K562 (cell line): ENCODE data around the gene GPX7. TPM values are rescaled to one million over a fixed set of nuclear protein-coding genes. Genes with fewer than 3 reads are reported as not detected.

Experiments used
- DDX20 ChIP-seq: fragments of 450-650 bp; IDR thresholded peaks from 2 replicates; pipeline ENCODE4 v1.6.1; 2016; ENCODE audit warnings: missing genetic modification characterization, low read depth, mild to moderate bottlenecking, missing compliant biosample characterization, moderate library complexity
- ETV1 ChIP-seq: fragments of 450-650 bp; conservative IDR thresholded peaks from 2 replicates; pipeline ENCODE4 v1.6.1; 2016; ENCODE audit warnings: missing genetic modification characterization, control low read depth, low read depth, missing compliant biosample characterization
- GATAD2B ChIP-seq: fragments of 450-650 bp; IDR thresholded peaks from 2 replicates; pipeline ENCODE4 v1.6.1; 2017; ENCODE audit warnings: mild to moderate bottlenecking, borderline replicate concordance
- NR4A1 ChIP-seq, 2 experiments: fragments of 250-450 bp in 1 of 2; fragments of 450-650 bp in 1 of 2; sonication (Bioruptor Pico) in 1 of 2; IDR thresholded peaks; 2 replicates each; pipeline versions ENCODE4 v1.4.0 to v1.6.1; 2016 to 2020; ENCODE audit warnings: mild to moderate bottlenecking in 2 of 2, missing compliant biosample characterization in 1 of 2, missing genetic modification characterization in 1 of 2, moderate library complexity in 1 of 2
- PTTG1 ChIP-seq: fragments of 450-650 bp; IDR thresholded peaks from 2 replicates; pipeline ENCODE4 v1.6.1; 2016; ENCODE audit warnings: low read depth, mild to moderate bottlenecking, missing genetic modification characterization, missing compliant biosample characterization
- SRSF3 ChIP-seq: fragments of 200-400 bp; formaldehyde crosslinking; IDR thresholded peaks from 2 replicates; pipeline ENCODE4 v1.6.1; 2016; ENCODE audit warnings: mild to moderate bottlenecking, low read length, moderate library complexity; ENCODE audit not compliant: insufficient read depth
- TEAD1 ChIP-seq, 2 experiments: fragments of 450-650 bp in 1 of 2; sonication (generic) in 1 of 2; formaldehyde crosslinking; IDR thresholded peaks; 2 replicates each; pipeline versions ENCODE4 v1.4.0 to v1.8.0; 2020 to 2022; ENCODE audit warnings: mild to moderate bottlenecking in 2 of 2, missing genetic modification reagents in 1 of 2
- TOE1 ChIP-seq, 2 experiments: fragments of 450-650 bp in 1 of 2; sonication (generic) in 1 of 2; formaldehyde crosslinking in 1 of 2; IDR thresholded peaks; 2 replicates each; pipeline versions ENCODE4 v1.7.1 to v1.8.0; 2016 to 2022; ENCODE audit warnings: borderline replicate concordance in 2 of 2, mild to moderate bottlenecking in 2 of 2, antibody characterized with exemption in 1 of 2, inconsistent platforms in 1 of 2, low read depth in 1 of 2, missing genetic modification reagents in 1 of 2, moderate library complexity in 1 of 2
- ZFX ChIP-seq: sonication (generic); formaldehyde crosslinking; IDR thresholded peaks from 2 replicates; pipeline ENCODE4 v1.8.0; 2022; ENCODE audit warnings: mild to moderate bottlenecking, missing genetic modification reagents, moderate library complexity
- ZNF384 ChIP-seq: IDR thresholded peaks from 2 replicates; pipeline ENCODE4 v1.6.1; 2012; ENCODE audit warnings: low read depth, low read length, improper control_type of control experiment
- ZNF766 ChIP-seq: fragments of 200-800 bp; sonication (Bioruptor generic); conservative IDR thresholded peaks from 2 replicates; pipeline ENCODE4 v1.6.1; 2016; ENCODE audit warnings: missing genetic modification characterization, missing compliant biosample characterization
- polyA plus RNA-seq, 8 experiments: library from polyadenylated mRNA; depleted of rRNA in 4 of 8; stranded (reverse) in 5 of 8; unstranded in 3 of 8; fragments of >200 nt; fragmentation: Nextera tagmentation in 2 of 8; fragmentation: Illumina TruSeq in 1 of 8; extraction: Ambion mirVana in 2 of 8; extraction: Trizol in 1 of 8; gene quantifications; 2 replicates each; pipeline versions ENCODE4 v1.2.1 to v1.2.3, GENCODE V29; 2011 to 2014; ENCODE audit warnings: inconsistent platforms in 1 of 8, missing spikeins in 1 of 8
- total RNA-seq, 7 experiments: library from RNA; depleted of rRNA in 6 of 7; stranded (reverse); fragments of >200 nt in 6 of 7; fragmentation: Illumina TruSeq in 2 of 7; extraction: Trizol in 2 of 7; gene quantifications; 2 replicates each; pipeline versions ENCODE4 v1.2.1 to v1.2.3, GENCODE V29; 2011 to 2021; ENCODE audit warnings: low replicate concordance in 1 of 7
- TF ChIP-seq, protein P1 (sequence below): sonication (generic); formaldehyde crosslinking; IDR thresholded peaks from 2 replicates; pipeline ENCODE4 v1.8.0; 2022; ENCODE audit warnings: mild to moderate bottlenecking, missing genetic modification reagents
- TF ChIP-seq, protein P2 (sequence below): fragments of 450-650 bp; conservative IDR thresholded peaks from 2 replicates; pipeline ENCODE4 v1.6.1; 2016; ENCODE audit warnings: missing genetic modification characterization, low read depth, mild to moderate bottlenecking, control low read depth, missing compliant biosample characterization
- TF ChIP-seq, protein P3 (sequence below): fragments of 250-450 bp; sonication (Bioruptor Pico); IDR thresholded peaks from 2 replicates; pipeline ENCODE4 v1.4.0; 2020; ENCODE audit warnings: borderline replicate concordance
- TF ChIP-seq, protein P4 (sequence below): fragments of 450-650 bp; formaldehyde crosslinking; IDR thresholded peaks from 2 replicates; pipeline ENCODE4 v1.4.0; 2020; ENCODE audit warnings: mild to moderate bottlenecking, moderate library complexity
- TF ChIP-seq, protein P5 (sequence below): fragments of 450-650 bp; IDR thresholded peaks from 2 replicates; pipeline ENCODE4 v1.6.1; 2016; ENCODE audit warnings: missing biosample characterization, missing genetic modification characterization

The GPX7 gene
- total and polyA plus RNA-seq, 9 of the 15 experiments (the other 6 are each of a cell fraction or from before 2014, with no cell fraction given), result 0.08 TPM; not detected in 8

DNA sequence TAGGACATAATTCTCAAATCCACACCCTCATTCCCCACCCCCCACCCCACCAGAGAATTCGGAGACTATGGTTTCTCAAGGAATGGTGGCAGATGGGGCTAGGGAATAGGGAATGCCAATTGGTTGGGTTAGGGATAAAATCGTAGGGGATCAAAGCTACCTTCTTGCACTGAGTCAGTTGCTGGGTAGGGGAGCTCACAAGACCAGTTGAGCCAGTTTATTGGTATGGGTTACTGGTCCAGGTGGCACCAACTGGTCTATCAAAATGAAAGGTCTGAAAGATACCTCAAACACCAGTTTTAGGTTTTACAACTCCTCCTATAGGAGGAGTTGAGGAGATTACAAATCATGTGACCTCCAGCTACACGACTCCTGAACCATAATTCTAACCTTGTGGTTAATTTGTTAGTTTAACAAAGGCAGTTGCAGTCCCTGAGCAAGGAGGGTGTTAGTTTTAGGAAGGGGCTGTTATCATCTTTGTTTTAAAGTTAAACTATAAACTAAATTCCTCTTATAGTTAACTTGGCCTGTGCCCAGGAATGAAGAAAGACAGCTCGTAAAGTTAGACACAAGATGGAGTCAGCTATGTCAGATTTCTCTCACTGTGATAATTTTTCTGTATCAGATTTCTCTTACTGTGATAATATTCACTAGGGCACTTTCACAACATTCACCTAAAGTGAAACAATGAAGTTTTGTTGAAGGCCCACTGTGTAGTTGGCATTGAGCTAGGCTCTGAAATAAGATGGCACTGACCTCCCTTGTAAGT, 33.3 kb downstream of the GPX7 start (continued):
- no peak for TF ChIP-seq GATAD2B
- TF ChIP-seq TEAD1 (CRISPR knock-in tag; IDR thresholded peaks at IDR 0.05), result peak in 1 of 2 experiments; percentile 67; a peak in 1 of 4 replicates
- TF ChIP-seq, protein P1, sequence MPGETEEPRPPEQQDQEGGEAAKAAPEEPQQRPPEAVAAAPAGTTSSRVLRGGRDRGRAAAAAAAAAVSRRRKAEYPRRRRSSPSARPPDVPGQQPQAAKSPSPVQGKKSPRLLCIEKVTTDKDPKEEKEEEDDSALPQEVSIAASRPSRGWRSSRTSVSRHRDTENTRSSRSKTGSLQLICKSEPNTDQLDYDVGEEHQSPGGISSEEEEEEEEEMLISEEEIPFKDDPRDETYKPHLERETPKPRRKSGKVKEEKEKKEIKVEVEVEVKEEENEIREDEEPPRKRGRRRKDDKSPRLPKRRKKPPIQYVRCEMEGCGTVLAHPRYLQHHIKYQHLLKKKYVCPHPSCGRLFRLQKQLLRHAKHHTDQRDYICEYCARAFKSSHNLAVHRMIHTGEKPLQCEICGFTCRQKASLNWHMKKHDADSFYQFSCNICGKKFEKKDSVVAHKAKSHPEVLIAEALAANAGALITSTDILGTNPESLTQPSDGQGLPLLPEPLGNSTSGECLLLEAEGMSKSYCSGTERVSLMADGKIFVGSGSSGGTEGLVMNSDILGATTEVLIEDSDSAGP, result no peak
- peak; percentile 63 for TF ChIP-seq ZNF766 (CRISPR knock-in tag)
- no peak for TF ChIP-seq ZFX (CRISPR knock-in tag)
- TF ChIP-seq, protein P2, sequence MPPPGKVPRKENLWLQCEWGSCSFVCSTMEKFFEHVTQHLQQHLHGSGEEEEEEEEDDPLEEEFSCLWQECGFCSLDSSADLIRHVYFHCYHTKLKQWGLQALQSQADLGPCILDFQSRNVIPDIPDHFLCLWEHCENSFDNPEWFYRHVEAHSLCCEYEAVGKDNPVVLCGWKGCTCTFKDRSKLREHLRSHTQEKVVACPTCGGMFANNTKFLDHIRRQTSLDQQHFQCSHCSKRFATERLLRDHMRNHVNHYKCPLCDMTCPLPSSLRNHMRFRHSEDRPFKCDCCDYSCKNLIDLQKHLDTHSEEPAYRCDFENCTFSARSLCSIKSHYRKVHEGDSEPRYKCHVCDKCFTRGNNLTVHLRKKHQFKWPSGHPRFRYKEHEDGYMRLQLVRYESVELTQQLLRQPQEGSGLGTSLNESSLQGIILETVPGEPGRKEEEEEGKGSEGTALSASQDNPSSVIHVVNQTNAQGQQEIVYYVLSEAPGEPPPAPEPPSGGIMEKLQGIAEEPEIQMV (tag), result 0 out of 2 replicates have a peak, but pooled peaks have one; percentile 30
- peak; percentile 88 for TF ChIP-seq PTTG1 (tag)
- TF ChIP-seq, protein P3, sequence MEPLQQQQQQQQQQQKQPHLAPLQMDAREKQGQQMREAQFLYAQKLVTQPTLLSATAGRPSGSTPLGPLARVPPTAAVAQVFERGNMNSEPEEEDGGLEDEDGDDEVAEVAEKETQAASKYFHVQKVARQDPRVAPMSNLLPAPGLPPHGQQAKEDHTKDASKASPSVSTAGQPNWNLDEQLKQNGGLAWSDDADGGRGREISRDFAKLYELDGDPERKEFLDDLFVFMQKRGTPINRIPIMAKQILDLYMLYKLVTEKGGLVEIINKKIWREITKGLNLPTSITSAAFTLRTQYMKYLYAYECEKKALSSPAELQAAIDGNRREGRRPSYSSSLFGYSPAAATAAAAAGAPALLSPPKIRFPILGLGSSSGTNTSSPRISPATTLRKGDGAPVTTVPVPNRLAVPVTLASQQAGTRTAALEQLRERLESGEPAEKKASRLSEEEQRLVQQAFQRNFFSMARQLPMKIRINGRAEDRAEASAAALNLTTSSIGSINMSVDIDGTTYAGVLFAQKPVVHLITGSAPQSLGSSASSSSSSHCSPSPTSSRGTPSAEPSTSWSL (CRISPR knock-in tag), result no peak
- TF ChIP-seq, protein P4, sequence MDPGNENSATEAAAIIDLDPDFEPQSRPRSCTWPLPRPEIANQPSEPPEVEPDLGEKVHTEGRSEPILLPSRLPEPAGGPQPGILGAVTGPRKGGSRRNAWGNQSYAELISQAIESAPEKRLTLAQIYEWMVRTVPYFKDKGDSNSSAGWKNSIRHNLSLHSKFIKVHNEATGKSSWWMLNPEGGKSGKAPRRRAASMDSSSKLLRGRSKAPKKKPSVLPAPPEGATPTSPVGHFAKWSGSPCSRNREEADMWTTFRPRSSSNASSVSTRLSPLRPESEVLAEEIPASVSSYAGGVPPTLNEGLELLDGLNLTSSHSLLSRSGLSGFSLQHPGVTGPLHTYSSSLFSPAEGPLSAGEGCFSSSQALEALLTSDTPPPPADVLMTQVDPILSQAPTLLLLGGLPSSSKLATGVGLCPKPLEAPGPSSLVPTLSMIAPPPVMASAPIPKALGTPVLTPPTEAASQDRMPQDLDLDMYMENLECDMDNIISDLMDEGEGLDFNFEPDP (CRISPR knock-in tag), result no peak
- TF ChIP-seq SRSF3, result no peak
- TF ChIP-seq, protein P5, sequence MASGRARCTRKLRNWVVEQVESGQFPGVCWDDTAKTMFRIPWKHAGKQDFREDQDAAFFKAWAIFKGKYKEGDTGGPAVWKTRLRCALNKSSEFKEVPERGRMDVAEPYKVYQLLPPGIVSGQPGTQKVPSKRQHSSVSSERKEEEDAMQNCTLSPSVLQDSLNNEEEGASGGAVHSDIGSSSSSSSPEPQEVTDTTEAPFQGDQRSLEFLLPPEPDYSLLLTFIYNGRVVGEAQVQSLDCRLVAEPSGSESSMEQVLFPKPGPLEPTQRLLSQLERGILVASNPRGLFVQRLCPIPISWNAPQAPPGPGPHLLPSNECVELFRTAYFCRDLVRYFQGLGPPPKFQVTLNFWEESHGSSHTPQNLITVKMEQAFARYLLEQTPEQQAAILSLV (tag), result 0 out of 2 replicates have a peak, but pooled peaks have one; percentile 20
- peak; percentile 86 for TF ChIP-seq DDX20 (tag)
- TF ChIP-seq NR4A1 (CRISPR knock-in tag; IDR thresholded peaks at IDR 0.05), result no peak
- TF ChIP-seq NR4A1 (tag; IDR thresholded peaks at IDR 0.05), result peak; percentile 88
- TF ChIP-seq ZNF384, result no peak
- peak; percentile 76; the same call in 1 of the 2 replicates for TF ChIP-seq TOE1 (IDR thresholded peaks at IDR 0.05; ENCODE audit: borderline replicate concordance)
- no peak for TF ChIP-seq TOE1 (CRISPR knock-in tag; IDR thresholded peaks at IDR 0.05; ENCODE audit: borderline replicate concordance, low read depth)
- 0 out of 2 replicates have a peak, but pooled peaks have one; percentile 10 for TF ChIP-seq ETV1 (tag)
